ENCODE measurements around the gene CAPN9. TPM values are rescaled to one million over a fixed set of nuclear protein-coding genes. Genes with fewer than 3 reads are reported as not detected.
"Not testable (repeated sequence)": the region's sequence is repeated elsewhere in the genome, so short reads cannot be mapped to it uniquely, and the experiment has no call there.

Gene CAPN9
- total RNA-seq, 2 experiments from 2014 or later, result not detected

GRCh38 chr1:230713915-230714764 lies 33.0 kb upstream of the CAPN9 start, which contains the start of gene AGT:
Gene AGT, minus strand, starts transcription at chr1:230714122. Its CDS starts 3,299 bp downstream, at chr1:230710823.
- no peak within 1 kb of the TSS for H3K27ac Mint-ChIP-seq
- intact Hi-C loops (cut with micrococcal nuclease), result no loop called here
- H3K4me3 Mint-ChIP-seq, result no peak within 1 kb of the TSS
- ChIA-PET CTCF (no interaction called here), POLR2A (no interaction called here)
- no peak for DNase-seq
- no peaks in the 10 kb centered on the region for H3K4me1 Mint-ChIP-seq (ENCODE audit: low read depth)
- H3K27me3 Mint-ChIP-seq, result peaks cover 9% of the 10 kb centered on the region
- H3K9me3 Mint-ChIP-seq, result peaks cover 10% of the 10 kb centered on the region
- H3K36me3 Mint-ChIP-seq, result no peaks in the 10 kb centered on the region

- peaks cover 10% of the 10 kb centered on the region for H3K9me3 Mint-ChIP-seq
- intact Hi-C loops (cut with micrococcal nuclease), result no loop called here
- ChIA-PET POLR2A (no interaction called here), CTCF (no interaction called here)
- no peaks in the 10 kb centered on the region for H3K36me3 Mint-ChIP-seq
- no peak overlapping the region for H3K4me3 Mint-ChIP-seq
- peaks cover 10% of the 10 kb centered on the region for H3K27me3 Mint-ChIP-seq
- DNase-seq, result no peak
- H3K4me1 Mint-ChIP-seq (ENCODE audit: low read depth), result no peaks in the 10 kb centered on the region
- no peak overlapping the region for H3K27ac Mint-ChIP-seq
Measured at GRCh38 chr1:230715510-230715909, 31.7 kb upstream of the CAPN9 start.

GRCh38 chr1:230716453-230716852 lies 30.7 kb upstream of the CAPN9 start:
- H3K36me3 Mint-ChIP-seq; H3K4me3 Mint-ChIP-seq; H3K27ac Mint-ChIP-seq; intact Hi-C loops (cut with micrococcal nuclease); H3K4me1 Mint-ChIP-seq (ENCODE audit: low read depth); POLR2A ChIA-PET; DNase-seq; CTCF ChIA-PET: not testable (repeated sequence)
- H3K27me3 Mint-ChIP-seq, result peaks cover 16% of the 10 kb centered on the region
- peaks cover 13% of the 10 kb centered on the region for H3K9me3 Mint-ChIP-seq

GRCh38 chr1:230717251-230717650 lies 29.9 kb upstream of the CAPN9 start:
- POLR2A ChIA-PET, result no interaction called here
- Mint-ChIP-seq H3K36me3 (no peaks in the 10 kb centered on the region), H3K9me3 (peaks cover 15% of the 10 kb centered on the region), H3K4me3 (no peak overlapping the region), H3K27me3 (peaks cover 18% of the 10 kb centered on the region), H3K27ac (no peak overlapping the region), H3K4me1 (ENCODE audit: low read depth) (no peaks in the 10 kb centered on the region)
- CTCF ChIA-PET, result no interaction called here
- intact Hi-C loops (cut with micrococcal nuclease), result no loop called here
- DNase-seq, result no peak

GRCh38 chr1:230721849-230722522 lies 25.2 kb upstream of the CAPN9 start:
- POLR2A ChIA-PET; H3K27ac Mint-ChIP-seq; H3K4me3 Mint-ChIP-seq; CTCF ChIA-PET; H3K36me3 Mint-ChIP-seq; H3K27me3 Mint-ChIP-seq; intact Hi-C loops (cut with micrococcal nuclease); H3K4me1 Mint-ChIP-seq (ENCODE audit: low read depth); H3K9me3 Mint-ChIP-seq; DNase-seq: not testable (repeated sequence)

GRCh38 chr1:230725256-230726012 lies 21.8 kb upstream of the CAPN9 start:
- Mint-ChIP-seq H3K9me3 (peaks cover 5% of the 10 kb centered on the region), H3K36me3 (no peaks in the 10 kb centered on the region), H3K4me3 (no peak overlapping the region), H3K27ac (no peak overlapping the region), H3K27me3 (peaks cover 9% of the 10 kb centered on the region), H3K4me1 (ENCODE audit: low read depth) (no peaks in the 10 kb centered on the region)
- POLR2A ChIA-PET, result no interaction called here
- no peak for DNase-seq
- intact Hi-C loops (cut with micrococcal nuclease), result no loop called here
- CTCF ChIA-PET, result no interaction called here

- no peaks in the 10 kb centered on the region for H3K36me3 Mint-ChIP-seq
- no peak for DNase-seq
- H3K4me3 Mint-ChIP-seq, result no peak overlapping the region
- intact Hi-C loops (cut with micrococcal nuclease), result no loop called here
- ChIA-PET CTCF (no interaction called here), POLR2A (no interaction called here)
- H3K27me3 Mint-ChIP-seq, result no peaks in the 10 kb centered on the region
- H3K4me1 Mint-ChIP-seq (ENCODE audit: low read depth), result no peaks in the 10 kb centered on the region
- no peak overlapping the region for H3K27ac Mint-ChIP-seq
- H3K9me3 Mint-ChIP-seq, result no peaks in the 10 kb centered on the region
Measured at GRCh38 chr1:230728710-230729392, 18.3 kb upstream of the CAPN9 start.

- H3K4me1 Mint-ChIP-seq (ENCODE audit: low read depth), result no peaks in the 10 kb centered on the region
Measured at GRCh38 chr1:230730977-230731376, 16.2 kb upstream of the CAPN9 start.

GRCh38 chr1:230735447-230735846 lies 11.7 kb upstream of the CAPN9 start:
- intact Hi-C loops (cut with micrococcal nuclease), result no loop called here
- Mint-ChIP-seq H3K9me3 (peaks cover 4% of the 10 kb centered on the region), H3K36me3 (no peaks in the 10 kb centered on the region), H3K27me3 (peaks cover 10% of the 10 kb centered on the region), H3K27ac (no peak overlapping the region), H3K4me1 (ENCODE audit: low read depth) (no peaks in the 10 kb centered on the region), H3K4me3 (no peak overlapping the region)
- DNase-seq, result no peak
- ChIA-PET POLR2A (no interaction called here), CTCF (interaction anchor here (0.6 kb wide), 1 partner anchor 189 kb away, joined by 3 read pairs; no protein-coding TSS in a partner anchor)

More at GRCh38 chr1:230730977-230731376, 16.2 kb upstream of the CAPN9 start:
- H3K9me3 Mint-ChIP-seq, result no peaks in the 10 kb centered on the region
- no peak for DNase-seq
- no peak overlapping the region for H3K27ac Mint-ChIP-seq
- no peaks in the 10 kb centered on the region for H3K36me3 Mint-ChIP-seq
- H3K27me3 Mint-ChIP-seq, result peaks cover 3% of the 10 kb centered on the region
- CTCF ChIA-PET, result no interaction called here
- intact Hi-C loops (cut with micrococcal nuclease), result no loop called here
- no peak overlapping the region for H3K4me3 Mint-ChIP-seq
- POLR2A ChIA-PET, result no interaction called here

- Mint-ChIP-seq H3K36me3 (no peaks in the 10 kb centered on the region), H3K27me3 (peaks cover 12% of the 10 kb centered on the region), H3K4me3 (no peak overlapping the region), H3K27ac (no peak overlapping the region), H3K9me3 (peaks cover 4% of the 10 kb centered on the region), H3K4me1 (ENCODE audit: low read depth) (no peaks in the 10 kb centered on the region)
- ChIA-PET CTCF (no interaction called here), POLR2A (no interaction called here)
- intact Hi-C loops (cut with micrococcal nuclease), result no loop called here
- no peak for DNase-seq
Measured at GRCh38 chr1:230737622-230738262, 9.4 kb upstream of the CAPN9 start.

- Mint-ChIP-seq H3K36me3 (no peaks in the 10 kb centered on the region), H3K4me1 (ENCODE audit: low read depth) (no peaks in the 10 kb centered on the region), H3K4me3 (no peak overlapping the region), H3K27me3 (peaks cover 12% of the 10 kb centered on the region), H3K27ac (no peak overlapping the region), H3K9me3 (peaks cover 4% of the 10 kb centered on the region)
- ChIA-PET CTCF (no interaction called here), POLR2A (no interaction called here)
- DNase-seq, result no peak
- intact Hi-C loops (cut with micrococcal nuclease), result no loop called here
Measured at GRCh38 chr1:230739564-230740290, 7.5 kb upstream of the CAPN9 start.
